Thyroid gland (tissue), 4 donors: ENCODE data around the gene SLCO2B1. TPM values are rescaled to one million over a fixed set of nuclear protein-coding genes. Genes with fewer than 3 reads are reported as not detected.

Experiments used
- DNase-seq, 2 donors: peaks; one replicate each; pipeline ENCODE4 v3.0.0-alpha.2; 2019
- H3K27ac ChIP-seq, 3 donors: fragments of 200-600 bp; sonication (generic); 1 replicate in 2 of 3; 2 replicates in 1 of 3; pipeline ENCODE4 v1.5.1; 2016 to 2019; ENCODE audit warnings: mild to moderate bottlenecking in 1 of 3, moderate library complexity in 1 of 3
- H3K27me3 ChIP-seq: fragments of 200-600 bp; sonication (generic); one replicate; pipeline ENCODE4 v1.5.1; 2019
- H3K36me3 ChIP-seq, 2 donors: fragments of 200-600 bp; sonication (generic); one replicate each; pipeline ENCODE4 v1.5.1; 2016 to 2019
- H3K4me1 ChIP-seq, 2 donors: fragments of 200-600 bp; sonication (generic); one replicate each; pipeline ENCODE4 v1.5.1; 2017 to 2019
- H3K4me3 ChIP-seq, 3 donors: fragments of 200-600 bp; sonication (generic); replicated peaks in 1 of 3; 1 replicate in 2 of 3; 2 replicates in 1 of 3; pipeline ENCODE4 v1.5.1; 2016; ENCODE audit warnings: mild to moderate bottlenecking in 1 of 3
- H3K9me3 ChIP-seq: fragments of 200-600 bp; sonication (generic); one replicate; pipeline ENCODE4 v1.5.1; 2017
- POLR2A ChIP-seq, 2 donors: fragments of 450-650 bp; IDR thresholded peaks; one replicate each; pipeline ENCODE4 v1.6.1; 2017; ENCODE audit warnings: antibody characterized with exemption in 2 of 2, mild to moderate bottlenecking in 2 of 2, moderate library complexity in 1 of 2
- WGBS, 2 donors: methylation state at CpG; one replicate each; pipeline ENCODE4 v1.1.5; 2017; 5-methylcytosine and 5-hydroxymethylcytosine counted together
- intact Hi-C: fragments of 100-400 bp; cut with DNase I; formaldehyde crosslinking; loops from one replicate; pipeline ENCODE4 v1.15.1; 2023
- total RNA-seq, 4 donors: library from RNA; depleted of rRNA; stranded (reverse); fragments of >200 nt; gene quantifications; one replicate each; pipeline ENCODE4 v1.2.3, GENCODE V29; 2016
- TF ChIP-seq, protein P1 (sequence below), 6 experiments: fragments of 200-600 bp in 3 of 6; fragments of 450-650 bp in 3 of 6; sonication (generic) in 3 of 6; IDR thresholded peaks; one replicate each; pipeline ENCODE4 v1.5.1; 2016 to 2019; ENCODE audit warnings: antibody characterized with exemption in 6 of 6, mild to moderate bottlenecking in 2 of 6, inconsistent platforms in 1 of 6, moderate library complexity in 1 of 6

Gene SLCO2B1
- total RNA-seq, 4 donors from 2014 or later, result 22.0 to 244 (median 56.9) TPM

DNA sequence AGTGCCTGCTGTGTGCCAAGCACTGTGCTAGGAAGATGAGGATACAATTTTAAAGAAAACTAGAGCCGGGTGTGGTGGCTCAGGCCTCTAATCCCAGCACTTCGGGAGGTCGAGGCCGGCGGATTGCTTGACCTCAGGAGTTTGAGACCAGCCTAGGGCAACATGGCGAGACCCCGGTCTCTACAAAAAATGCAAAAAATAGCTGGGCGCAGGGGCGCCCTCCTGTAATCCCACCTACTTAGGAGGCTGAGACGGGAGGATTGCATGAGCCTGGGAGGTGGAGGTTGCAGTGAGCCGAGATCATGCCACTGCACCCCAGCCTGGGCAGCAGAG is 98.0 kb downstream of the SLCO2B1 start:
- intact Hi-C loops, result loop anchor here (5.0 to 10.0 kb wide), 3 partner anchors 107 to 322 kb away; no protein-coding TSS in a partner anchor
- Histone ChIP-seq H3K4me3 (no peak overlapping the region), H3K27me3 (no peaks in the 10 kb centered on the region), H3K9me3 (no peaks in the 10 kb centered on the region), H3K27ac (no peak overlapping the region), H3K4me1 (no peaks in the 10 kb centered on the region), H3K36me3 (no peaks in the 10 kb centered on the region)
- DNase-seq, result no peak
- TF ChIP-seq, protein P1, sequence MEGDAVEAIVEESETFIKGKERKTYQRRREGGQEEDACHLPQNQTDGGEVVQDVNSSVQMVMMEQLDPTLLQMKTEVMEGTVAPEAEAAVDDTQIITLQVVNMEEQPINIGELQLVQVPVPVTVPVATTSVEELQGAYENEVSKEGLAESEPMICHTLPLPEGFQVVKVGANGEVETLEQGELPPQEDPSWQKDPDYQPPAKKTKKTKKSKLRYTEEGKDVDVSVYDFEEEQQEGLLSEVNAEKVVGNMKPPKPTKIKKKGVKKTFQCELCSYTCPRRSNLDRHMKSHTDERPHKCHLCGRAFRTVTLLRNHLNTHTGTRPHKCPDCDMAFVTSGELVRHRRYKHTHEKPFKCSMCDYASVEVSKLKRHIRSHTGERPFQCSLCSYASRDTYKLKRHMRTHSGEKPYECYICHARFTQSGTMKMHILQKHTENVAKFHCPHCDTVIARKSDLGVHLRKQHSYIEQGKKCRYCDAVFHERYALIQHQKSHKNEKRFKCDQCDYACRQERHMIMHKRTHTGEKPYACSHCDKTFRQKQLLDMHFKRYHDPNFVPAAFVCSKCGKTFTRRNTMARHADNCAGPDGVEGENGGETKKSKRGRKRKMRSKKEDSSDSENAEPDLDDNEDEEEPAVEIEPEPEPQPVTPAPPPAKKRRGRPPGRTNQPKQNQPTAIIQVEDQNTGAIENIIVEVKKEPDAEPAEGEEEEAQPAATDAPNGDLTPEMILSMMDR (IDR thresholded peaks at IDR 0.05), result no peak
- no peak for TF ChIP-seq POLR2A (IDR thresholded peaks at IDR 0.05)
- 37 to 42% methylated on average over 11 of the region's 11 CpGs for WGBS, 2 donors

DNA sequence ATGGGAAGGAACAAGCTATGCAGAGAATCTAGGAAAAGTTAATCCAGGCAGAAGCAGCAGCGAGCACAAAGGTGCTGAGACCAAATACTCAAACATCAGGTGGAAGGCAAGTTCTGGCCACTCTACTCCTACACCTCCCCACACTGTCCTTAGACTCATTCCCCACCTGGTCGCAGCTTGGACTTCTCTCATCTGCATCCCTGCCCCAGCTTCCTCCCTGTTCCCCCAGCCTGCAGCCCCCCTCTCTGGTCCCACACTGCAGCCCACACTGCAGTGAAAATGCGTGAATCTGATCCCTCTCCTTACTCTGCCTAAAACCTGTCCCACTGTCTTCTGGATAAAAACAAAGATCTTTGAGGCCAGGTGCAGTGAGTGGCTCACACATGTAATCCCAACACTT is 98.8 kb downstream of the SLCO2B1 start:
- intact Hi-C loops, result loop anchor here (5.0 to 10.0 kb wide), 3 partner anchors 107 to 322 kb away; no protein-coding TSS in a partner anchor
- WGBS, 2 donors, result 40 to 51% methylated on average over 3 of the region's 3 CpGs

DNA sequence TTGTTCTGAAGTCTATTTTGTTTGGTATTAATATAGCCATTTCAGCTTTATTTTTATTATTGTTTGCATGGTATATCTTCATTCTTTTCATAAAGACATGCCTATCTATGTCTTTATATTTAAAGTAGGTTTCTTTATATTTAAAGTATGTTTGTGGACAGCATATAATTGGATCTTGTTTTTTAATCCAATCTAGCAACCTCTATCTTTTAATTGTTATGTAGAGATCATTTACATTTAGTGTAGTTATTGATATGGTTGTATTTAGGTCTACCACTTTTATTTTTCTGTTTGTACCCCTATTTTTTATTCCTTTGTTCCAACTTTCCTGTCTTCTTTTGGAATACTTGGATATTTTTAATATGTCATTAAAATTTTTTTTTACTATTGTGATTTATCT is 103.4 kb downstream of the SLCO2B1 start:
- DNase-seq, result no peak
- intact Hi-C loops, result no loop called here
- TF ChIP-seq POLR2A (IDR thresholded peaks at IDR 0.05), result no peak
- Histone ChIP-seq H3K36me3 (no peaks in the 10 kb centered on the region), H3K27ac (no peak overlapping the region), H3K9me3 (no peaks in the 10 kb centered on the region), H3K27me3 (no peaks in the 10 kb centered on the region), H3K4me3 (no peak overlapping the region), H3K4me1 (no peaks in the 10 kb centered on the region)

More for the DNA sequence above, 98.8 kb downstream of the SLCO2B1 start:
- no peaks in the 10 kb centered on the region for H3K9me3 ChIP-seq
- TF ChIP-seq, protein P1 (IDR thresholded peaks at IDR 0.05), result no peak
- TF ChIP-seq POLR2A (IDR thresholded peaks at IDR 0.05), result no peak
- no peaks in the 10 kb centered on the region for H3K4me1 ChIP-seq
- H3K27me3 ChIP-seq, result no peaks in the 10 kb centered on the region
- no peak for DNase-seq
- H3K4me3 ChIP-seq, result no peak overlapping the region
- no peaks in the 10 kb centered on the region for H3K36me3 ChIP-seq
- no peak overlapping the region for H3K27ac ChIP-seq

Other genes with a start within 250 kb of the SLCO2B1 start
- 10 to 100 TPM; 26.8 to 80.6 (median 39.1) TPM for gene XRRA1, start 202.0 kb upstream of the SLCO2B1 start, total RNA-seq
- 100 to 1,000 TPM in 2 of 4 donors, 10 to 100 TPM in 2; 53.6 to 229 (median 120) TPM for gene SPCS2, start 201.8 kb upstream of the SLCO2B1 start, total RNA-seq
- gene NEU3, start 162.2 kb upstream of the SLCO2B1 start, total RNA-seq, result 10 to 100 TPM in 2 of 4 donors, 1 to 10 TPM in 2; 8.1 to 13.0 (median 9.2) TPM
- gene OR2AT4, start 54.2 kb upstream of the SLCO2B1 start, total RNA-seq, result not detected
- under 1 TPM in 3 of 4 donors, not detected in 1; 0.67 to 0.89 (median 0.79) TPM for gene TPBGL, start 89.7 kb downstream of the SLCO2B1 start, total RNA-seq
- 10 to 100 TPM; 15.7 to 44.7 (median 27.7) TPM for gene ARRB1, start 200.6 kb downstream of the SLCO2B1 start, total RNA-seq
- gene RPS3, start 248.4 kb downstream of the SLCO2B1 start, total RNA-seq, result 1,000 to 10,000 TPM; 1,039 to 1,811 (median 1,104) TPM